GM21737 (cell line): ENCODE data around the gene IRF9.

Experiments
- ATAC-seq: cut with Tn5 transposase; IDR thresholded peaks from one replicate; pipeline ENCODE4 v1.9.1; 2021; ENCODE audit warnings: mild to moderate bottlenecking, moderate library complexity; ENCODE audit not compliant: unreplicated experiment

Gene IRF9, protein sequence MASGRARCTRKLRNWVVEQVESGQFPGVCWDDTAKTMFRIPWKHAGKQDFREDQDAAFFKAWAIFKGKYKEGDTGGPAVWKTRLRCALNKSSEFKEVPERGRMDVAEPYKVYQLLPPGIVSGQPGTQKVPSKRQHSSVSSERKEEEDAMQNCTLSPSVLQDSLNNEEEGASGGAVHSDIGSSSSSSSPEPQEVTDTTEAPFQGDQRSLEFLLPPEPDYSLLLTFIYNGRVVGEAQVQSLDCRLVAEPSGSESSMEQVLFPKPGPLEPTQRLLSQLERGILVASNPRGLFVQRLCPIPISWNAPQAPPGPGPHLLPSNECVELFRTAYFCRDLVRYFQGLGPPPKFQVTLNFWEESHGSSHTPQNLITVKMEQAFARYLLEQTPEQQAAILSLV

DNA sequence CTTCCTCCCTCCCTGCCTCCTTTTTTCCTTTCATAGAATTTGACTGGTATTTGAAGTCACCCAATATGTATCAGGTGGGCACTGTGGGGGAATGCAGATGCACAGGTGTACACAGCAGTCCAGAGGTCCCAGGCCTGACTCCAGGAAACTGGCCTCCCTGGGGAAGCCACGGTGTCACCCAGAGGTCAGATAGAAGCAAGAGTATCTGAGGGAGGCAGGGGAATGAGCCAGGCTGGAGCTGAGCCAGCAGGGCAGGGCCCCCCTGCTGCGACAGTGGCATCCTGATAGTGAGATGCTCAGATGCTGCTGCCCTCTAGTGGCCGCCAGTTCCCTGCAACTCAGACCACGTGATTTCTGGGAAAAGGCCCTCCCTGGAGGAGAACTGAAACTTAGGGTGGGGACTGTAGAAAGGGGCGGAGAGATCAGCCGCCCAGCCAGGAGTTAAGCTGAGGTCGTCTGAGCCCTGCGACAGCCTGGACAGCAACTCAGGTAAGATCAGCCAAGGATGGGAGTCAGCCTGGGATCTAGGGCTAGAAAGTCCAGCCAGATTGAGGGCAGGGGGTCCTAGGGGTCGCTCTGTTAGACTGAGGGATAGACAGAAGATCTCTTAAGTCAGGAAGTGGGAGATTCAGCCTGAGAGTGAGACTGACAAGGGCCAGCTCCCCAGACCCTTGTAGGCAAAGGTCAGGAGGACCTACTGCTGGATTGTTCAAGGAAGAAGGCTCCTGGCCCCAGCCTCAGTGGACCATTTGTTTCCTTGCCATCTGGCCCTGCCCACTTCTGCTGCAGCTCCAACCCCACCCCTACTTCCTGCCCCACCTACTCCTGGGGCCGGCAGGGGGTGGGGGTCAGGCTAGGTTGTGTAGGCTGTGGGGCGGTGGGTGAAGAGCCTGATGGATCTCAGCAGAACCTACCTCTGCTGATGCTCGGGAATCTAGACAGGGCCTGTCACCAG, at the start of gene IRF9:
Gene IRF9, plus strand, starts transcription at position 416 of the 955 bp plus-strand sequence. CDS start 880 bp downstream, outside the sequence.
- peak; percentile 72 for ATAC-seq

DNA sequence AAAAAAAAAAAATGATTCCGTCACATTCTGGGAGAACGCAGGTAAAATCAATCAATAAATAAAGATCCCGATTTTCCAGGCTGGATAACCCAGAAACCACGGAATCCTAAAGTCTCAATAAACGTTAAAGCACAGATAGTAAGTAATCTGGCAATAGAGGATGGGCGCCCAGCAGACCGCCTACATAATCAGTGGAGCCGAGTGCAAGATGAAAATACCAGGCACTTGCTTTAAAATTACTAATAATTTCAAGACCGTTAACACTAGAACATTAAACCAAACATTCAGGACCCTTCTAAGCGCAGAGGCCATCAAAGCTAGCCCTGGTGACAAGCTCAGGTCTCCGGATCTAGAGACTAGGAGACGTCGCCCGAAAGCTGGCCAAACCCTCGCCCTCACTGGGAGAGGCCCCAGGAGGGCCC, 47.7 kb upstream of the IRF9 start:
- ATAC-seq, result no peak

DNA sequence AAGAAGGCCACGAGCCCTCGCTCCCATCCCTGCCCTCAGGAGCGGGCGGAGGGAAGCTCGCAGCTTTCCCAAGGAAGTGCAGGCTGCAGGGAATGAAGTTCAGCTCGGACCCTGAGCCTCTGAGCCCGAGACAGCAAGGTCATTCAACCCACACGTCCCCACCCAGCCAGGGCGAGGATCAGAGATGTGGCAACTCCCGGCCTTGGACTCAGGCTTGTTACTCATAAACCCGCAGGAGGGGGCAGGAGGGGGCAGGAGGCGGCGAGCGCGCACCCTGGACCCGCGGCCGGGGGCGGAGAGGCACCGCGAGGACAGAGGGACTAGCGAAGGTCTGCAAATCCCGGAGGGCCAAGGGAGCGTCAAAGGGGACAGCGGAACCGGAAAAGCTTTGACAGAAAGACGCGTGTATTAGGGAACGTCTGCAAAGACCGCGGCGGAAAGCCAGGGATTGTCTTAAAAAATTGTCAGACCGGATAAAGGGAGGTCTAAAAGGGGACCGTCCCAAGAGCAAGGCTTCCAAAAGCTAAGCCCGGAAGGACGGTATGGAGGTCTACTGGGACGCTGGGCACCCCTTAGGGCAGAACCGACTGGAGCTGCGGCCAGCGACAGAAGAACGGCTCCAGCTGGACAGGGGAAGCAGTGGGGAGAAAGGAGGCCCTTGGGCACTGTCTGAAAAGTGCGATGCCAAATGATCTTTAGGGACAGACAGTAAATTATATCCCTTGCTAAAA, 47.1 kb upstream of the IRF9 start:
- ATAC-seq, result peak; percentile 27

DNA sequence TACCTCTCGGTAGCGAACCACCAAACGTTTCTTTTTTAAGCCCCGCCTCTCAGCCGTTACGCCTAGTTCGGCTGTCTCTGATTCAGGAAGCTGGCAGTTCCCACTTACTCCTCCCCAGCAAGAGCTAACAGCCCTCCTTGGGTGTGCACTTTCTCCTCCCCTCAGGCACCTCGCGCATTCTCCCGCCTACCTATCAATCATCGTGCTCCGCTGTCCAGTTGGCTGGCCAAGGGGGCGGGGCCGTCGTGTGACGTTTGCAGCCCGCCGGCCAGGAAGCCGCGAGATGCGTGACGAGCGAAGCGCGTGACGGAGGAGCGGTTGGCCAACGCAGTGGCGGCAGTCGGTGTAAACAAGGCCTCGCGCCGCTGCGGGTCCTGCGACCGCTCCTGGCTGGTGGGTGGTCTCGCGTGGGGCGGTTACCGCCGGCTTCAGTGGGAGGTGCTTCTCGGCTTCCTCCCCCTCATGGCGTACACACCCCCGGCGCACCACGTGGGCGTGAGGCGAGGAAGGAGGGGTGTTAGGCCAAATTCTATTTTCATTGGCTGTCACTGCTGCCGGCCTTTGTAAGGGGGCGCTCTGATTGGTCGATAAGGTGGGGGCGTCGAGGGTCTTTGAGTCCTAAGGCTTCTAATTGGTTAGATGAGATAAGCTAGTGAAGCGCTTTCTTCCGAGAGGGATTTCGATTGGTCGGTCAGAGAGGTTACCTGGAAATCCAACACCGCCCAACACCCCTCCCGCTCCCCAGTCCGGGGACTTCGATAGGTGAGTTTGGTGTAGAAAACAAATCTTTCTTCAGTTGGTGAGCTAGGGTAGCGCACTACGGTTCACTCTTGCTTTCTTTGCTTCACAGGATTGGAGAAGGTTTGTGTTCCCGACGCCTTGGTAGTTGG, 46.3 kb upstream of the IRF9 start, which contains the start of the genes DCAF11 and NRL:
Gene DCAF11, plus strand, starts transcription at position 246 of the 890 bp plus-strand sequence. CDS start 818 bp downstream, outside the sequence.
Gene NRL, minus strand, starts transcription at position 418 of the 890 bp plus-strand sequence. CDS start 32,101 bp downstream, outside the sequence.
- peak; percentile 78 for ATAC-seq

DNA sequence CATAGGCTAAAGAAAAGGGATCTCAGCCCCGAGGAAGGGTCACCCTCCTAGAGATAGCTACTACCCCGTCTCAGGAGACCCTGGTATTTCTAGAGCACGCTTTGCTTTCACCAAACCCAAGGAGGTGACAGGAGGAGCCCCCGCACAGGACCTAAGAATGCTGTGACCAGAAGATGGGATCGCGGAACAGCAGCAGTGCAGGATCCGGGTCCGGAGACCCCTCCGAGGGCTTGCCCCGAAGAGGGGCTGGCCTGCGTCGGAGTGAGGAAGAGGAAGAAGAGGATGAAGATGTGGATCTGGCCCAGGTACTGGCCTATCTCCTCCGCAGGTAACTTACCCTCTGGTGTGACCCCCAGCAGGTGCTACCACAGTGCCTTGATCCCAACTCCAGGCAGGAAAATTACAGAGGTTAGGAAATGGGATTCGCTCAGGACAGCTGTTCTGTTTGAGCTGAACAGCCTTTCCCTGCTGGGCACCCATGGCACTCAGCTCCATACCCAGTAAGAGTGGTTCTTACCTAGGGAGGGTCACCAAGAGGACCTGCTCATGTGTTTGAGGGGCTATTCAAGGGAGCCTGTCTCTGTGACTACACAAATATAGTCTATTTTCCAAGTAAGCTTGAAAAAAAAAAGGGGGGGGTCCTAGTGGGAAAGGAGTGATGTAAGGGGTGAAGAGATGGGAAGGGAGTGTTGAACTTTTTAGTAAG, 45.5 kb upstream of the IRF9 start:
- no peak for ATAC-seq

DNA sequence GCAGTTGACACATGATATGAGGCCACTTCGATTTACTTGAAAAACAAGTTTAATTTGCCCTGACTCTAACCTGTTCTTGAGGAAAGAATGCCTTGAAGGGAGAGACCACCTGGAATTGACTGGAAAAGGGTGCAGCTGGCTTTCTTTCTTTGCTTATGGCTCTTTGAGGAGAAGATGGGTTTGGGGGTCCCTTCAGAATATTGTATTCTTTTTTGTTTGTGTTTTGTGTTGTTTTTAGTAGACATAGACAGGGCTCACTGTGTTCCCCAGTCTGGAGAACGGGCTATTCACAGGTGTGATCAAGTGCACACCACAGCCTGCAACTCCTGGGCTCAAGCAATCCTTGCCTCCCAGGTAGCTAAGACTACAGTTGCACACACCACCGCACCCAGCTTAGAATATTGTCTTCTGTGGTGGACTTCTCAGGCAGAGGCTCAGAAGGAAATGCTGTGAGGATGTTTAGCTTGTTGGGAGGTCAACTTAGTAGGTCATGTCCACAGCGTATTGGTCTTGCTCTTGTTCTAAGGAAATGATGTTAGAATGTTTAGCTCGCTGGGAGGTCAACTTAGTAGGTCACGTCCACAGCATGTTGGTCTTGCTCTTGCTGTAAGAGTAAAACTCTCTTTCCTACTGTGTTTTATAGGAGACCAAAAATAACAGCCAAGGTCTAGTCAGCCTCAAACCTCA, 44.8 kb upstream of the IRF9 start:
- no peak for ATAC-seq

DNA sequence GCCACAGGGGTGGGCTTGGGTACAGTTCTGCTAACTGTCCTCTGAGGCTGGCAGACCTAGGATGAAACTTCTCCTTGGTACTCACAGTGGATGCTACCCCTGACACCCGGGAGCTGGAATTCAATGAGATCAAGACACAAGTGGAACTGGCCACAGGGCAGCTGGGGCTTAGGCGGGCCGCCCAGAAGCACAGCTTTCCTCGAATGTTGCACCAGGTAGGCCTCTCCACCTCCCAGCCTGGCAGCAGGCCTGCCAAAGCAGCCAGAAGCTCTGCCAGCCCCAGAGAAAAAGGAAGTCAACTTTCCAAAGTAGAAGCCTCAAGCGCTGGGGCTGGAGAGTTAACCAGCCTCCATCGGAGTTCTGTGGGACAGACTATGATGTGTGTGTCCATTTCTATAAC, 43.9 kb upstream of the IRF9 start:
- no peak for ATAC-seq

DNA sequence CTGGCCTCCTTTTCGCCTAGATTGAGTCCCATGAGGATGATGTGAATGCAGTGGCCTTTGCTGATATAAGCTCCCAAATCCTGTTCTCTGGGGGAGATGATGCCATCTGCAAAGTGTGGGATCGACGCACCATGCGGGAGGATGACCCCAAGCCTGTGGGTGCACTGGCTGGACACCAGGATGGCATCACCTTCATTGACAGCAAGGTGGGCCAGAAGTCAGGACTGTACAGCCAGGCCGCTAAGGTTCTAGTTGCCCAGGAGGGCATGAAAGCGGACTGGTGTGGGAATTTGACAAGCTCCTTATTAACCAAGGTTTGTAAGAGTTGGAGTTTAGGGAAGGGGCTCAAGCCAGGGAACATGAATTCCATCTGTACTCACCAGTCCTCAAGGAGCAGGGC, 41.4 kb upstream of the IRF9 start:
- no peak for ATAC-seq

DNA sequence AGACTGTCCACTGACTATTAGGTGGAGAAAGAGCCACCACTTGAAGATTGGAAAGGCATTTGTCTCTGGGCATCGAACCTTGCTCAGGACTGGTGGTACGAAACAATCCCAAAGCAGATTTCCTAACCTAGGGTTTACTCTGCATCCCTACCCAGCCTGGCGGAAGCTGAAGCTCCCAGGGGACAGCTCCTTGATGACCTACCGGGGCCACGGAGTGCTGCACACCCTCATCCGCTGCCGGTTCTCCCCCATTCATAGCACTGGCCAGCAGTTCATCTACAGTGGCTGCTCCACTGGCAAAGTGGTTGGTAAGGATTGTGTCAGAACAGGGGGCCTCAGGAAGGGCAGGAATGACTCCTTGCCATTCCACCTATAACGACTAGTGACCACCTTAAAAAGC, 39.9 kb upstream of the IRF9 start:
- no peak for ATAC-seq

DNA sequence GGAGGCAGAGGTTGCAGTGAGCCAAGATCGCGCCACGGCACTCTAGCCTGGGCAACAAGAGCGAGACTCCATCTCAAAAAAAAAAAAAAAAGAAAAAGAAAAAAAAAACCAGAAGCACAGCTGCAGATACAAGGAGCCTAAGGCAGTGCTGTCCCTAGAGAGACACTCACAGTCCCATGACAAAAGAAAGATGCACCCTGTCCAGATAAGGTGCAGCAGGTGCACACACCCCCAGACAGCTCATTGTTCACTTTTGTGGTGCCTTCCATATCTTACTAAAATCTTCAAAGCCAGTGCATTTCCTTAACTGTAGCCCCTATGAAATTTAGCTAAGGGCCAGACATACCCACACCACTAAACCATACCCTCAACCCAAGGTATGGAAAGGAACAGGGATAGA, 38.6 kb upstream of the IRF9 start:
- ATAC-seq, result no peak

DNA sequence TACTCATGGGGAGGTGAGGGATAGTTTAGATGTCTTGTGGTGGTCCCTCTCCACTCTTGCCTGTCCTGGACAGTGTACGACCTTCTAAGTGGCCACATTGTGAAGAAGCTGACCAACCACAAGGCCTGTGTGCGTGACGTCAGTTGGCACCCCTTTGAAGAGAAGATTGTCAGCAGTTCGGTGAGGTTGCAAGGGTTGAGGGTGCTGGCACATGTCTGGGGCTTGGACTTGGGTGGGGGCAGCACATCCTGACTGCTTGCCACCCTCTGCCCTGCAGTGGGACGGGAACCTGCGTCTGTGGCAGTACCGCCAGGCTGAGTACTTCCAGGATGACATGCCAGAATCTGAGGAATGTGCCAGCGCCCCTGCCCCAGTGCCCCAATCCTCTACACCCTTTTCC, 38.2 kb upstream of the IRF9 start:
- ATAC-seq, result no peak

DNA sequence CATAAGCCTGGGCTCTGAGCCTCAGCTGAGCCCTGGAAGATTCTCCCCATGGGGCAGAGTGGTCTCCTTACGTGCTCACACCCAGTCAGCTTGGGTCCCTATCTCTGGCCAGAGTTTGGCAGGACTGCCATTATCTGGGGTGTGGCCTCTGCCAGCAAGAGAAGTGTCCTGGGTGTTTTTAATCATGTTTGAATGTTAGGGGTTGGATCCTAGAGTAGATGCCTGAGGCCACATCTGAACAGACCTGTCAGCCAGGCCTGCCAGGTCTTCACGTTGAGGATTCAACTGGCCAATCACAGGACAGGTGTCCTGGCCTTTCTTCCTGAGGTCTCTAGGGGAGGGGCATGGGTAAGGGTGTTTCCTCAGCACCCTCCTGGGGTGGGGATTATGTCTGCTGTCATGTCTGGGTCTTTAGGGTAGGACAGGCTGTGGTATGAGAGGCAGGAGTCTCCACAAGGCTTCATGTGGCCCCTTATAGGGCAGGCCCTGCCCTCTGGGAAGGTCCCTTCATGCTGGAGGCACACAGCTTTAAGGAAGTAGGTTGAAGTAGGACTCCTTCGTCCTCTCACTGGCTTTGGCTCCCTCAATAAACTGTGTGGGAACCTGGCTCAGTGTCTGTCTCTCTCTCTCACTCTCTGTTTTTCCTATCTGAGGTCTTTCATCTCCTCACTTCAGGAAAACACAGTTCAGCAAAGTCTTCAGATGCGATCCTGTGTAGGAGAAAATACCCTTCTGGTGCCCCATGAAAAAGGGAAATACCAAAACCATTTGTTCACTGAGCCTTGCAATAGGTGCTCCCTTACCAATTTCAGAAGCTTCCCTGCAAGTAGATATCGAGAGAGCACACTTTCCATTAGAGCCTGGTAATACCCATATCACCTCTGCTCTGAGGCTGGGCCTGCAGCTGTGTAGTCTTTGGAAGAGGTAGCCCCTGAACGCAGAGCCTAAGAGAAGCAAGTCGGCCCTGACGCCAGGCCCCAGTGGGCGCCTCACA, 37.3 kb upstream of the IRF9 start:
- ATAC-seq, result no peak

DNA sequence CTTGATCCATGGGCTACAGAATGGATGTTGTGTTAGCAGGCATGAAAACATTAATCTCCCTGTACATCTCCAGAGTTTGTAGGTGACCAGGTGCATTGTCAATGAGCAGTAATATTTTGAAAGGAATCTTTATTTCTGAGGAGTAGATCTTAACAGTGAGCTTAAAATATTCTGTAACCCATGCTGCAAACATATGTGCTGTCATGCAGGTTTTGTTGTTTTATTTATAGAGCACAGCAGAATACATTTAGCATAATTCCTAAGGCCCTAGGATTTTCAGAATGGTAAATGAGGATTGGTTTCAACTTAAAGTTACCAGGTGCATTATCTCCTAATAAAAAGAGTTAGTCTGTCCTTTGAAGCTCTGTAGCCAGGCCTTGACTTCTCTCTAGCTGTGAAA, 34.1 kb upstream of the IRF9 start:
- no peak for ATAC-seq

DNA sequence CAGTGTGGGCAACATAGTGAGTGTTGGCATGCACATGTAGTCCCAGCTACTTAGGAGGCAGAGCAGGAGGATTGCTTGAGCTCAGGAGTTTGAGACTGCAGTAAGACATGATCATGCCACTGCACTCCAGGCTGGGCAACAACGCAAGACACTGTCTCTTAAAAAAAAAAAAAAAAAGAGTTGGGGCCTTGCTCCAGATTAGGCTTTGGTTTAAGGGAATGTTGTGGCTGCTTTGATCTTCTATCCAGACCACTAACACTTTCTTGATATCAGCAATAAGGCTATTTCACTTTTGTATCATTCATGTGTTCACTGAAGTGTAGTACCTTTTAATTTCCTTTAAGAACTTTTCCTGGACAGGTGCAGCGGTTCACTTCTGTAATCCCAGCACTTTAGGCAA, 33.4 kb upstream of the IRF9 start:
- no peak for ATAC-seq

DNA sequence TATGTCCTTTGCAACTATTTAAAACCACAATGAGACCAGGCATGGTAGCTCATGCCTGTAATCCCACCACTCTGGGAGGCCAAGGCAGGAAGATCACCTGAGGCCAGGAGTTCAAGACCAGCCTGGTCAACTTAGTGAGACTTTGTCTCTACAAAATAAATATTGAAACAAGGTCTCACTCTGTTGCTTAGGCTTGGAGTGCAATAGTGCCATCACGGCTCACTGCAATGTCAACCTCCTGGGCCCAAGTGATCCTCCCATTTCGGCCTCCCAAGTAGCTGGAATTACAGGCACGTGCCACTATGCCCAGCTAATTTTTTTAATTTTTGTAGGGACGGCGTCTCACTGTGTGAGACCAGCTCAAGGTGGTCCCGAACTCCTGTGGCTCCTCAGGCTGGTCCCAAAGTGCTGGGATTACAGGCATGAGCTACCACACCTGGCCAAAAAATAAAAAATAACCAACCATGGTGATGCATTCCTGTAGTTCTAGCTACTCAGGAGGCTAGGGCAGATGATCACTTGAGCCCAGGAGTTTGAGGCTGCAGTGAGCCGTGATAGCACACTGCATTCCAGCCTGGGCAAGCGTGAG, 31.6 kb upstream of the IRF9 start:
- no peak for ATAC-seq

DNA sequence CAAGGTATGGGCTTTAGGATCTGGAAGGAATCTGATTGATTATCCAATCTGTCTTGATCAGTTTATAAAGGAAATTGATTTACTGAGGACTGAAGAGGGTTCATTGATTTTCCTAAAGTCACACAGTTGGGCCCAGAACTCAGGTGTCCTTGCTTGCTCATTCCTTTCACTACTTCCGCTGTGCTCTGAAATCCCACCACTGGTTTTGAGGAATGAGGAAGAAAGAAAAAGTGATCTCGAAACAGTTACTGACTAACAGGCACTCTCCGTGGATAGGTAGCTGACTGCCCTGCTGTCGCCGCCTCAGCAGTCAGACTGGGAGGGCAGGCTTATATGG, 30.7 kb upstream of the IRF9 start, which contains the start of gene FITM1:
Gene FITM1, plus strand, starts transcription at position 280 of the 337 bp plus-strand sequence. CDS start 905 bp downstream, outside the sequence.
- ATAC-seq, result no peak
